Caki2 (cell line): ENCODE data around the gene ACTL7A. TPM values are rescaled to one million over a fixed set of nuclear protein-coding genes. Genes with fewer than 3 reads are reported as not detected.
"Not testable (repeated sequence)": the region's sequence is repeated elsewhere in the genome, so short reads cannot be mapped to it uniquely, and the experiment has no call there.

ENCODE experiments used
- DNase-seq: peaks from one replicate; pipeline ENCODE4 v3.0.0-alpha.2; 2015; ENCODE audit warnings: low read depth
- in situ Hi-C: cut with HindIII; loops from 2 replicates; pipeline ENCODE4 v1.10.0; 2016; ENCODE audit warnings: low sequenced_read_pairs, low pct_unique_long_range_greater_than_20kb, mixed read lengths
- total RNA-seq: library from RNA; depleted of rRNA; stranded (reverse); fragments of >200 nt; shearing (Covaris generic); gene quantifications from 2 replicates; pipeline ENCODE4 v1.2.3, GENCODE V29; 2014; ENCODE audit warnings: low replicate concordance

The ACTL7A gene
- total RNA-seq, 1 experiment from 2014 or later = not detected

- no peak for DNase-seq
- in situ Hi-C loops = no loop called here
Observed at GRCh38 chr9:108866001-108866420, 3.9 kb downstream of the ACTL7A start.

DNA sequence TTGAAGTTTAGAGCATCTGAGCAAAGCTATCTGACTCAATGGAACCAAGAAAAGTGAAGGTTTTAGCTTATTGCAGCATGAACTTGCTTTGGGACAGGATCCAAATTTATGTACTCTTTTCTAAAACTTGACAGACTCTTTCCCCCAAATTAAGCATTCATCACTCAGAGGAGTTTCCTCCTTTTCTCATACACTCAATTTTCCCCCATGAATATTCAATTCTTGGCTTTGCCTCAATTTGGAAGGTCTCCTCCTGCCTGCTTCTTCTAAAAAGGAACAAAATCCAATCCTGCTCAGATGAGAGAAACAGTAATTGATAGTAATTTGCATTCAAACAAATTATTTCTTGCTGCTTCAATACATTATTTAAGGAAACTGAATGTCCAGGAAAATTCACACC, 5.0 kb downstream of the ACTL7A start:
- no peak for DNase-seq
- in situ Hi-C loops = no loop called here

- no peak for DNase-seq
- in situ Hi-C loops = no loop called here
Observed at GRCh38 chr9:108867829-108868228, 5.8 kb downstream of the ACTL7A start.

DNA sequence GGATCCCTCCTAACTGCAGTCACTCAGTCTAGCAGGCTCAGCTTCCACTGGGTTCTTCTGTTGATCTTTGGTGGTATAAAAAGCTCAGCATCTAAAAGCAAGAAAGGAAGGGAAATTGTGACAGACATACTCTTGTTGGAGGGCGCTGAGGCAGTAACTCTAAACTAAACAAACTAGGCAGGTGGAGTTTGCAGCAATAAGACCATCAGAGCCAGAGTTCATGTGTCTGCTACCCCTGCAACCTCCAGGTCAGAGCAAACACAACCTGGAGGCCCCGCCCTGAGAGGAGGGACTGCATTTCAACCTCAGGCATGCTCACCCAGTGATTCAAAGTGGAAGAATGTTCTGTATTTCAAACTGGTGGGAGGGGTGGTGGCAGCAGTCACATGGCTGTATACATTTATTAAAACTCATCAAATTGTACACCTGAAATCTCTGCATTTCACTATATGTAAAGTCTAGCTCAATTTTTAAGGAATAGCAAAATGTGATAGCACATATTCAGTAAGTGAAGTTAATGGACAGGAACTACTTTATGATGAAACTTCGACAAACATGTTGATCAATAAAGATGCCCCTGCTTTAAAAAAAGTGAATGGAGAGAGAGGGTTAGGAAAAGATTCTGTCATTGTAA, 7.1 kb downstream of the ACTL7A start:
- in situ Hi-C loops = no loop called here
- peak; percentile 53 for DNase-seq

DNA sequence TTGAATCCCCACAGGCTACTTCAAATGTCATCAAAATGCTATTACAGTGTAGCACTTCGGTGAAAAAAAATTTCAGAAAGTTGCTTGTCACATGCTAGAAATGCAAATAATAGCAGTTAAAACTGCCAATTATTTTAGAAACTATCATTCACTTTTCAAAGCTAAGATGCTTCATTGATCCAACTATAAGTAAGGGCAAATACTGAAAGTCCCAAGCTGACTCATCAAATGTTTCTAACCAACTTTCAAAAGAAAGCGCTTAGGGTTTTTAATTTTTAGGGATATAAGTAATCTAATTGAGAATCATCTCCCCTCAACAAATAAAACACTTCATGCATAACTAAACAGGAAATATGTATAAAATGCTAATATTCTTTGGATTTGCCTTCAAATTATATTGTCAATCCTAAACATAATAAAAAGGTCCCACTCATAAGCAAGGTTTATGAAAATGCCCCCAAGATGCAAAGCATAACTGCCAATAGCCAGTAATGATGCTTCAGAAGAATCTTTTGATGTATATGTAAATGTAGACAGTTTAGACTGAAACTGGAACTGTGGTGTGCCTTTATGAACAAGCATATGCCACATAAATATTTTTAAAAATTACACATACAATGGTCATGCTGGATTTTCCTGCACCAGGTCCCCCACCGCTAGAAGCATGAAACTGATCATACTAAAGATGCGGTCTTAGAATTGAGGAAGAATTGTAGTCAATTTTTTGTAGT, 12.2 kb downstream of the ACTL7A start:
- DNase-seq = no peak
- in situ Hi-C loops = no loop called here

DNA sequence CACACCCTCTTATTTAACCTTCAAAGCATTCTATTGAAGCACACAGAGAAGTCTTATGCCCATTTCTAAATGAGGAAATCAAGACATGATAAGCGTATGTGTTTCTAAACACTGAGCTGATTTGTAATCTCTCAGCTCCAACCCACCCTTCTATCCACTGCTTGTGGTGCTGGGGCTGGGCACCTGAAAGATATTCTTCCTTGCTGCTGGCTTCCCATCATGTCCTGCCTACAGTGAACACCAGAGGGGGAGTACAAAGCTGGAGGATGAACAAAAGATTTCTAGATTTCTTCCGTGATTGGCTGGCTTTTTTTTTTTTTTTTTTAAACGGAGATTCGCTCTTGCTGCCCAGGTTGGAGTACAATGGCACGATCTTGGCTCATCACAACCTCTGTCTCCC, 14.4 kb downstream of the ACTL7A start:
- in situ Hi-C loops = no loop called here
- no peak for DNase-seq

- in situ Hi-C loops = no loop called here
- no peak for DNase-seq
Observed at GRCh38 chr9:108877524-108877923, 15.5 kb downstream of the ACTL7A start.

DNA sequence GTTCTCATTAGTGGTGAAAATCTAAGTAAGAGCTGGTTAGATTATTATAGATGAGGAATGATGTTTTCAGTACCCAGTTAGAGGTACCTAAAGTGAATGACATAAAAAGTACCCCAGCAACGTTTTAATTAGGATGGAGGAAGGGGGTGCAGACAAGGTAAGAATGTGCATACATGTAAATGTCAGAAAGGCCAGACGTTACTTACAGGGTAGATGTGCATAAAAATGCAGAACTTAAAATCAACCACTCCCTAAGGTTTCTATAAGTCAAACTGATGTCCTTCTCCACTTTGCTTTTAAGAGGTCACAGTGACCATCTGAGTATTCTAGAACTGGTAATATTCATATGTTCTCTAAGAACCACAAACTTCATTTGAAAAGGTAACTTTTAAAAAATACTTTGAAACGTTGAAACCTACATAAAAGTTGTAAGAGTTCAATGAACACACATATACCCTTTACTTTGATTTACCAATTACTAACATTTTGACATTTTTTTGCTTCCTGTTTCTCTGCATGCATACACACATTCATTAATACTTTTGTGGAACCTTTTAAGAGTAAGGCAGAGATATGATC, 18.8 kb downstream of the ACTL7A start:
- in situ Hi-C loops = no loop called here
- no peak for DNase-seq

DNA sequence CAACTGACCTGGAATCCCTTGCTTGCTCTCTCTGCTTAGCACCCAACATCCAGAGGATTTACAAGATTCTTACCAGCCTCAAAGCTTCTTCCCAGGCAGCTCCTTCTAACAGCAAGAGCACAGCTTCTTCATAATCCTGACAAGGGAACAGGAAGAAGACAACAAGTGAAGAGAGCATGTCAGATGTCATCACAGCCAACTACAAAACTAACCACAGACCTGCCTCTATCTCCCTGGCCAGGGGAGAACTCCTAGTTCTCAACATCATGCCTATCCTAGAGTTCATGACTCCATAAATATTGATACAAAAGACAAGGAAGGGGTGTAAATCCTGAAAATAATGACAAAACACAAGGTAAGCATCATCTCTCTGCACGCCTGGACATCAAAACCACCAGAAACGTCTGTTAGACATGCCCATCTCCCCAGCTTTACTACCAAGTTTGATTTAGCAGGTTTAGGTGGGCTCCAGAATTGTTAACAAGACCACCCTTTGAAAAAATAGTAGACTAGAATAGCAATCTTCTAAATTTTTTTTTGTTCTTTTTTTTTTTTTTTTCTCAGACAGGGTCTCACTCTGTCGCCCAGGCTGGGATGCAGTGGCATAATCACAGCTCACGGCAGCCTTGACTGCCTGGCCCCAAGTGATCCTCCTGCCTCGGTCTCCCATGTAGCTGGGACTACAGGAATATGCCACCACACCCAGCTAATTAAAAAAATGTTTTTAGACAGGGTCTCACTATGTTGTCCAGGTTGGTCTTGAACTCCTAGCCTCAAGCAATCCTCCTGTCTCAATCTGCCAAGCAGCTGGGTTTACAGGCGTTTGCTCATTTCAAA, 20.2 kb downstream of the ACTL7A start:
- in situ Hi-C loops = no loop called here

DNA sequence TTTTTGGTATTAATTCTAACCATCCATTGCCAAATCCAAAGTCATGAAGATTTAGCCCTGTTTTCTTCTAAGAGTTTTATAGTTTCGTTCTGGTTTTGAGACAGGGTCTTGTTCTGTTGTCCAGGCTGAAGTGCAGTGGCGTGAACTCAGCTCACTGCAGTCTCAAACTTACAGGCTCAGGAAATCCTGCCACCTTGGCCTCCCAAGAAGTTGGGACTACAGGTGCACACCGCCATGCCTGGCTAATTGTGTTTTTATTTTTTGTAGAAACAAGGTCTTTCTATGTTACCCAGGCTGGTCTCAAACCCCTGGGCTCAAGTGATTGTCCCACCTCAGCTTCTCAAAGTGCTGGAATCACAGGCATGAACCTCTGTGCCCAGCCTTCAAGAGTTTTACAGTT, 21.0 kb downstream of the ACTL7A start:
- in situ Hi-C loops = no loop called here
- no peak for DNase-seq

More for the DNA sequence above, 20.2 kb downstream of the ACTL7A start:
- no peak for DNase-seq

GRCh38 chr9:108884701-108885100, 22.6 kb downstream of the ACTL7A start:
- DNase-seq = no peak
- in situ Hi-C loops = no loop called here

- in situ Hi-C loops = no loop called here
- peak; percentile 38 for DNase-seq
Observed at GRCh38 chr9:108885643-108886348, 23.7 kb downstream of the ACTL7A start.

DNA sequence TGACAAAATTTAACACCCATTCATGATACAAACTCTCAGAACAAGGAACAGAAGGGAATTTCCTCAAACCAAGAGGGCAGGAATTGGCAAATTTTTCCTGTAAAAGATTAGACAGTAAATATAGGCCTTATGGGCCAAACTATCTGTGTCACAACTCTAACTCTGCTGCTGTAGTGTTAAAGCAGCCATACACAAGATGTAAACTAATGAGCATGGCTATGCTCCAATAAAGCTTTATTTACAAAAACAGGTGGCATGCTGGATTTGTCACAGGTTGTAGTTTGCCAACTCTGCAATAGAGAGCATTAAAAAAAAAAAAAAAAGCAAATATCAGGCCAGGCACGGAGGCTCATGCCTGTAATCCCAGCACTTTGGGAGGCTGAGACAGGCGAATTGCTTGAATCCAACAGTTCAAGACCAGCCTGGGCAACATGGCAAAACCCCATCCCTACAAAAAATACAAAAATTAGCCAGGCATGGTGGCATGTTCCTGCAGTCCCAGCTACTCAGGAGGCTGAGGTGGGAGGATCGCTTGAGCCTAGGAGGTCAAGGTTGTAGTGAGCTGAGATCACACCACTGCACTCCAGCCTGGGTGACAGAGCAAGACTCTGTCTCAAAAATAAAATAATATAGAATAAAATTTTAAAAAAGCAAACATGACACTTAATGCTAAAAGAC, 24.7 kb downstream of the ACTL7A start:
- in situ Hi-C loops, DNase-seq: not testable (repeated sequence)

DNA sequence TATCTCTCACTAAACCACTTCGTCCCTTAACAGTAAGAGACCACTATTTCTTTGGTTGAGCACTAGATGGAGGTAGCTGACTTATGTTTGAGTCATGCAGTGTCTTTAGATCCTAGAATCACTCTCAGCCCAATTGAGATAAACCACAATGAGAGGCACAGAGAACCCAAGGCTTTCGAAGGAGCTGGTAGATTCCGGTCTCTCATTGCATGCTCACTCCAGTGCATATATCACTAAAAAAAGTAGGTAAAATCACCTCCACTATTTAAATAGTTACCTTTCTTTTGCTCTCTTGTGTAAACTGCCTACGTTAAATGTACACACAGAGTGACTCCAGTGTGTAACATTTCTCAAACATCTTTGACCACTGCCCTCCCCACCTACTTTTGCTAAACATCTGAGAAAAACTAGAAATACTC, 27.6 kb downstream of the ACTL7A start:
- peak; percentile 6 for DNase-seq
- in situ Hi-C loops = no loop called here

DNA sequence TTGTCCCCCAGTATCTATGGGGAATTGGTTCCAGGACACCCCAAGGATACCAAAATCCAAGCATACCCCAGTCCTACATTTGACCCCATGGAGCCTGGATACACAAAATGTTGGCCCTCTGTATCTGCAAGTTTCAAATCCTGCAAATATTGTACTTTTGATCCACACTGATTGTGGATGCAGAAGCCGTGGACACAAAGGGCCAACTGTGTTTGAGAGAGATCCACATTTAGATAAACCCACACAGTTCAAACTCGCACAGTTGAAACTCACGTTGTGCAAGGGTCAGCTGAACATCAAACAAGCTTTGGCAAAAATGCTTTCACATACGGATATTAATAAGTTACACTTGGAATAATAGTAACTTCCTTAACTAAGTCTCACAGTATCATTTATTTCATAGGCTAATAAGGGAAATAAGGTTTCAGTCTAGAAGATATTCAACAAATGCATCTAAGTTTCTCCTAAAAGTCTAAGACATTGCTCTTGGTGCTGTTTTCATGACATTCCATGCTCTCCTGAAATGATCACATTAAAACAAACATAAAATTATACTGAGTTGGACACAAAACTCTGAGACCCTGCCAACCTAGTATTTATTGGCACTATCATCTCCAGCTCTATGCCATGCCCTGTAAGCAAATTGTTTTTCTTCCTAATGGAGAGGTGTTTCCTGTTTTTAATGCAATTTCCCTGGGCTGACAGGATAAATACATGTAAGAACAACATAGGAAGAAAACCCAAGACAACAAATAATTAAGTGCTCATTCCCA, 32.3 kb downstream of the ACTL7A start:
- no peak for DNase-seq
- in situ Hi-C loops = no loop called here

GRCh38 chr9:108897324-108898096, 35.4 kb downstream of the ACTL7A start:
- in situ Hi-C loops = no loop called here

More at GRCh38 chr9:108897324-108898096, 35.4 kb downstream of the ACTL7A start:
- DNase-seq = no peak
